HG03520 (cell line): ENCODE measurements around the gene DHRS4L2.
"Not testable (repeated sequence)": the region's sequence is repeated elsewhere in the genome, so short reads cannot be mapped to it uniquely, and the experiment has no call there.

ENCODE experiments used
- ATAC-seq: cut with Tn5 transposase; IDR thresholded peaks from one replicate; pipeline ENCODE4 v1.9.1; 2021; ENCODE audit warnings: mild to moderate bottlenecking, moderate library complexity; ENCODE audit not compliant: unreplicated experiment

The DHRS4L2 gene

DNA sequence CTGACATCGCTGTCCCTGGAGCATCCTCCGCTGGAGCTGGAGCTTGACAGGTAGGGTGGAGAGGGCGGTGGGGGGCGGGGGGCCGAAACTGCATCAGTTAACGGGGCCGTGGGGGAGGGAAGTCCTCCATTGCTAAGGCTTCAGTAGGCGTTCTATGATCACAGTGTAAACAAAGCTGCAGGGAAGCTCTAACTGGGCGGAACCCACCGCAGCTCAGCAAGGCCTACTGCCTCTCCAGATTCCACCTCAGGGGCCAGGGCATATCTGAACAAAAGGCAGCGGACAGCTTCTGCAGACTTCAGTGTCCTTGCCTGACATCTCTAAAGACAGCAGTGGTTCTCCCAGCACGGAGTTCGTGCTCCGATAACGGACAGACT lies 18.5 kb upstream of the DHRS4L2 start:
- ATAC-seq = not testable (repeated sequence)

DNA sequence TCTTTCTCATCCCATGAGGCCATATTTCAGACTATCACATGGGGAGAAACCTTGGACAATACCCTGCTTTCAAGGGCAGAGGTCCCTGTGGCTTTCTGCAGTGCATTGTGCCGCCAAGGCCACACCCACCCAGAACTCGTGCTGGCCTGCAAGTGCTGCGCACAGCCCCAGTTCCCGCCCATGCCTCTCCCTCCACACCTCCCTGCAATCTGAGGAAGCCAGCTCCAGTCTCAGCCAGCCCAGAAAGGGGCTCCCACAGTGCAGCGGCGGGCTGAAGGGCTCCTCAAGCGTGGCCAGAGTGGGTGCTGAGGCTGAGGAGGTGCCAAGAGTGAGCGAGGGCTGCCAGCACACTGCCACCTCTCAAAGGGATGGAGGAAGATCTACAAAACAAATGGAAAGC lies 15.6 kb upstream of the DHRS4L2 start:
- ATAC-seq = not testable (repeated sequence)

DNA sequence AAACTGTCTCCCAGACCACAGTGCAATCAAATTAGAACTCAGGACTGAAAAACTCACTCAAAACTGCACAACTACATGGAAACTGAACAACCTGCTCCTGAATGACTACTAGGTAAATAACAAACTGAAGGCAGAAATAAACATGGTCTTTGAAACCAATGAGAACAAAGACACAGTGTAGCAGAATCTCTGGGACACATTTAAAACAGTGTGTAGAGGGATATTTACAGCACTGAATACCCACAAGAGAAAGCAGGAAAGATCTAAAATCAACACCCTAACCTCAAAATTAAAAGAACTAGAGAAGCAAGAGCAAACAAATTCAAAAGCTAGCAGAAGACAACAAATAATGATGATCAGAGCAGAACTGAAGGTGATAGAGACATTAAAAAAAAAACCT lies 14.7 kb upstream of the DHRS4L2 start:
- not testable (repeated sequence) for ATAC-seq

DNA sequence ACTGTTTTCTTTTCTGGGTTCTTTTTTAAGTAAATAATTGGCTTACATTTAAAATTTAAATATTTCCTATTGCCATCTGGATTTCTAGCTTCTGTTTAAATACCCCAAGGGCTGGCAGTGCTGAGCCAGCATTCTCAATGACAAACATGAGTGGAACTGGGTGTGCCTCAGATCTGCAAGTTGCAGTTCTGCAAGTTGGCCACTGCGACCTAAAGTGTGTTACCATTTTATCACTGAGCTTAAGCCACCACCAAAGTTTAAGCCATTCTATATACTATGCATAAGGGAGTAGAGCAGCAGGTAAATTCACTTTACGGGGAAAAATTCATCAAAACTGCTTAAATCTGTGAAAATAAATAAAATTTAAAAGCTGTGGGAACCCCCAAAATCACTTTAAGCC lies 11.5 kb upstream of the DHRS4L2 start:
- not testable (repeated sequence) for ATAC-seq

DNA sequence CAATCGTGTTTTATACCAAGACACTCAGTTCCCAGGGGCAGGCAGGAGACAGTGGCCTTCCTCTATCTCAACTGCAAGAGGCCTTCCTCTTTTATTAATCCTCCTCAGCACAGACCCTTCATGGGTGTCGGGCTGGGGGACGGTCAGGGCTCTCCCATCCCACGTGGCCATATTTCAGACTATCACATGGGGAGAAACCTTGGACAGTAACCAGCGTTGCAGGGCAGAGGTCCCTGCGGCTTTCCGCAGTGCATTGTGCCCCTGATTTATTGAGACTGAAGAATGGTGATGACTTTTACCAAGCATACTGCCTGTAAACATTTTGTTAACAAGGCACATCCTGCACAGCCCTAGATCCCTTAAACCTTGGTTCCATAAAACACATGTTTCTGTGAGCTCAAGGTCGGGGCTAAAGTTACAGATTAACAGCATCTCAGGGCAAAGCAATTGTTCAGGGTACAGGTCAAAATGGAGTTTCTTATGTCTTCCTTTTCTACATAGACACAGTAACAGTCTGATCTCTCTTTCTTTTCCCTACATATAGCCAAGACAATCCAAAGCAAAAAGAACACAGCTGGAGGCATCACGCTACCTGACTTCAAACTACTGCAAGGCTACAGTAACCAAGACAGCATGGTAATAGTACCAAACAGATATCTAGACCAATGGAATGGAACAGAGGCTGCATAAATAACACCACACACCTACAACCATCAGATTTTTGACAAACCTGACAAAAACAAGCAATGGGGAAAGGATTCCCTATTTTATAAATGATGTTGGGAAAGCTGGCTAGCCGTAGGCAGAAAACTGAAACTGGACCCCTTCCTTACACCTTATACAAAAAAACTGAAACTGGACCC lies 6.5 kb upstream of the DHRS4L2 start:
- ATAC-seq = not testable (repeated sequence)

DNA sequence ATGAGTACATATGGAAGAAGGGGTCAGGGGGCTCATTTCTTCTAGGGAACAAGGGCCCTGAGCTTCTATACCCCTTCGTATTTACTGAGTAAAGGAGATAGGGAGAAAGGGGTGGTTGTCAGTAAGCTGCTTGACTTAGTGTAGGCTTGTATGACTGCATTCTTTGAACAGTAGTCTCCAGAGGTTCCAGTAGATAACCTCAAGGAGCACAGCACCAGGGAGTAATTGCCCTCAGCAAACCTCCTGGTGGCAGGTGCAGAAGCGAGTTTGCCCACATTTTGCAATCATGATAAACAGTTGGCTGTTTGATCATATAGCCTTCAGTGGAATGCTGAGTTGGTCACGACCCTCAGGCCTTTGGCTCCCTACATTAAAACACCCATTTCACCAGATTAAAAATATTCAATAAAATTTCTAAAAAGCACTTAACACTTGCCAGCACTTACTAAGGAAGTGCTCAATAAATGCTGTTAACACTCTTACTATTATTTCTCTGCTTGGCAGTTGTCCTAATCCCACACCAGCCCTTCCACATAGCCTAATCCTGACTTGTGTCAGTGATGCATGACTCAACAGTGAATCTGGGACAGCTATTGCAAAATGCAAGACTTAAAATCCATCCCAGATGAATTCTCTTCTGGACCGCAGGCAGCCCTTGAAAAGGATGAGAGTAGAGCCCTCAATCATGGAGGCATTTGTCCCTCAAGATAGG lies 3.7 kb upstream of the DHRS4L2 start:
- ATAC-seq = no peak

DNA sequence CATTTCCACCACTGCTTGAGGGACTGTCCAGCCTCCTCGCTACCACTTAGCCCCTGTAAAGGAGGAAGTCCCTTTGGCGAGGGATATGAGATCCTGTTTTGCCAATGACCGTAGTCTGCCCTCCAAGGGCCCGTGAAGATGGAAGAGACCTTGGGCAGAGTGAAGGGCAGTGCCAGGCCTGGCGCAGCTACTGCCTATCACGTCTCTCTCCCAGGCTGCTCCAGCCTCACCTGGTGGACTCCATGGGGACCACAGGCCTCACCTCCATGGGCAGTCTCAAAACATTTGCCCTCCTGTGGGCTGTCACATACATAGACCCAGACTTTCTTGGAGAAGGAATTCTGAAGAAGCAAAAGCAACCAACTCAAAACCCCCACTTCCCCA lies 514 bp upstream of the DHRS4L2 start:
- ATAC-seq = peak; percentile 3

DNA sequence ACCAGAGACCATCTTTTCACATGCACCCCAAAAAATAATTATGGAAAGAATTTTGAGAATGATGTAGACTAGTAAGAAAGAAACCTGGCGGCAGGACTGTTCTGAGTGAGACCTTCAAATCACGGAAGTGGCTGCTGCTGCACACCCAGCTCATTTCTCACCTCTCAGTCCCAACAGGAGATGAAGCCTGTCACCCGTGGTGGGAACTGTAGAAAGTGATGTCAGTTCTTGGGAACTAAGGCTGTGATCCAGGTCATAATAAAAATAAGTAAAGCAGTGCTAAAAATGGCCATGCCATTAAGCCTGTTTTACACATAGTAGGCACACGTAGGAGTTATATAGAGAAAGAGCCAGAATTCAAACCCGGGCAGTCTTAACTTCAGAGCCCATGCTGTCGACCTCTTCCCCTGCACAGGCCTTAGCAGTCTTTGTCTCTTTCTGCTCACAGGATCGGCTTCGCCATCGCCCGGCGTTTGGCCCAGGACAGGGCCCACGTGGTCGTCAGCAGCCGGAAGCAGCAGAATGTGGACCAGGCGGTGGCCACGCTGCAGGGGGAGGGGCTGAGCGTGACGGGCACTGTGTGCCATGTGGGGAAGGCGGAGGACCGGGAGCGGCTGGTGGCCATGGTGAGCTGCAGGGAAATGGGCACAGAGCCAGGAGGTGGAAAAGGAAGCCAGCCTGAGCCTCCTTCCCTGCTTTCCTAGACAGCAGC lies 1.2 kb downstream of the DHRS4L2 start:
- peak; percentile 38 for ATAC-seq

DNA sequence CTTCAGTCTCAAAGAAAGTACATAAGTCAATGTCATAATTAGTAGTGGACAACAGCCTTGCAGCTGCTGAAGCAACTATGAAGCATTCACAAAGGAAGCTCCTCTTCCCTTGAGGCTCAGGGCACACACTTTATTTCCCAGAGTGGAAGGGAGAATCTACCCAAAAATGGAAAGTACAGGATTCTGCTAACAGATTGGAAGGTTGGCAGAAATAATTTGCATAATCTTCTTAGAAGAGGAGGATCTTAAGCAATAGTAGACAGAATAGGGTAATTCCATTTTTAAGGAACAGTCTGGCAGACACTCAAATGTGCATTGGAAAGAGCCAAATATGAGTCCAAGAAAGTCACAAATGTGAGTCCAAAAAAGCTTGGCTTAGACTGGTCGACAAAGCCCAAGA lies 2.2 kb downstream of the DHRS4L2 start:
- ATAC-seq = not testable (repeated sequence)

DNA sequence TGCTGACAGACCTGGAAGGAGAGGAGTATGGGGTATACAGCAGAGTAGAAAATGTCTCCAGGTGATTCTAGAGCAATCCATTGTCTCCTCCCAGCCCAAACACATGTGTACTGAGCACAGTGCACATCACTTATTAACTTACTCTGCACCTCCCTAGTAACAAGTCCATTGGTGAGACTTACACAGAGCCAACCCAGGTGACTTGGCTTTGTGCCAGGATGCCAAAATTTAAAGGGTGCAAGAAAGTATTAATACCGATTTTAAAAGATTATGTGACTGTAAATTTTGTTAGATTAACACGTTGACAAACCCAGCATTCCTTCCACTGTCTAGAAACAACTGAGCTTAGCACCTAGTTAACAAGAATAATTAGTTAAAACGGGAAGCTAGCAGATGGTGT lies 4.3 kb downstream of the DHRS4L2 start:
- not testable (repeated sequence) for ATAC-seq

DNA sequence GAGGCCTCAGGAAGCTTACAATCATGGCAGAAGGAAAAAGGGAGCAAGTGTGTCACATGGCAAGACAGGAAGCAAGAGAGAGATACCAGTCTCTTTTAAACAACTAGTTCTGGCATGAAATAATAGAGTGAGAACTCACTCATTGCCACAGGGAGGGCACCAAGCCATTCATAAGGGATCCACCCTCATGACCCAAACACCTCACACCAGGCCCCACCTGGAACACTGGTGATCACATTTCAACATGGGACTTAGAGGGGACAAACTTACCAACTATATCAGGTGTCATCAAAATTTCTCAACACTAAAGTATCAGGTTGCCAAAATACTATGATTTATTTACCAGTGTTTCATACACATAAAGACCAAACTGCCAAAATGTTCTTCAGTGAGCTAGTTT lies 7.3 kb downstream of the DHRS4L2 start:
- ATAC-seq = not testable (repeated sequence)

DNA sequence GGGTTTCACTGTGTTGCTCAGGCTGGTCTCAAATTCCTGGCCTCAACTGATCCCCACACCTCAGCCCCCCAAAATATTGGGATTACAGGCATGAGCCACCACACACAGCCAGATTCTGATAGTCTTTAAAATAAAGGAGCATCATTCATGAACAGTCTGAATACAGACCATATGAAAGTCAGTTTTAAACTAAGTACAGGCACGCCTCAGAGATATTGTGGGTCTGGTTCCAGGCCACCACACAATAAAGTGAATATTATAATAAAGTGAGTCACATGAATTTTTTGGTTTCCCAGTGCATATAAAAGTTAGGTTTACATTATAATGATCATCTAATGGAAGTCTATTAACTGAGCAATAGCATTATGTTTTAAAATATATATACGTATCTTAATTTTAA lies 8.1 kb downstream of the DHRS4L2 start:
- ATAC-seq = not testable (repeated sequence)

DNA sequence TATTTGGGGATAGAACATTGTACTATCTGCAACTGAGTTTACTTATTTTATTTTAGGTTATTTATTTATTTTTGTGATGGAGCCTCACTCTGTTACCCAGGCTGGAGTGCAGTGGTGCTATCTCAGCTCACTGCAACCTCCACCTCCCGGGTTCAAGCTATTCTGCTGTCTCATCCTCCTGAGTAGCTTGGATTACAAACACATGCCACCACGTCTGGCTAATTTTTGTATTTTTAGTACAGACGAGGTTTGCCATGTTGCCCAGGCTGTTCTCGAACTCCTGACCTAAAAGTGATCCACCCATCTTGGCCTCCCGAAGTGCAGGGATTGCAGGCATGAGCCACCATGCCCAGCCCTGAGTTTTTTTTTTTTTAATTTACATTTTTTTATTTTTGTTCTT lies 10.9 kb downstream of the DHRS4L2 start:
- ATAC-seq = not testable (repeated sequence)

DNA sequence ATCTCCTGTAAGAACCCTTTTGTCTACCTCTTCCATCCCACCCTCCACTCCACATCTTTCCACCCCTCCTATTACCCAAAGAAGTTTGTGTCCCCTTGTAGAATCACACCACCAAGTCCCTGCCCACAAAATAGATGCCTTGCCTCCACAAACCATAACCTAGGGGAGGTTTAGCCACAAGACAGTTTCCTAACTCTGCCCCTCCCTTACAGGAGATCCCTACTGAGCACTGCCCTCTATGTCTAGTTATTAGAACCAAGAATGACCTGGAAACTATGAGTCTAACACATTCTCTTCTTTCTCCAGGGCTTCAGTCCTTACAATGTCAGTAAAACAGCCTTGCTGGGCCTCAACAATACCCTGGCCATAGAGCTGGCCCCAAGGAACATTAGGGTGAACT lies 12.3 kb downstream of the DHRS4L2 start:
- not testable (repeated sequence) for ATAC-seq

DNA sequence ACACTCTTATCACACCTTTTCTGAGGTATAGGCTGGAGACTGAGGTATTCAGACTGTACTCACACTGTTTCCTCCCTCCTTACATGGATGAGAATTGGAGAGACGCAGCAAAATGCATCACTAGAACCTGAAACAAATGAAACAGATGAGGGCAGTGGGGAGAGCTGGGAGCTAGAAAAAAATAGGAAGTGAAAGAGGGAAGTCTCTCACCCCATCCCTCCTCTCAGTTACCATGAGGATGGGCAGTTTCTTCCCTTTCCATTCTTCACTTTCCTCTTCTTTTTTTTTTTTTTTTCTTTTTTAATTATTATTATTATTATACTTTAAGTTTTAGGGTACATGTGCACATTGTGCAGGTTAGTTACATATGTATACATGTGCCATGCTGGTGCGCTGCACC lies 12.9 kb downstream of the DHRS4L2 start:
- ATAC-seq = not testable (repeated sequence)

DNA sequence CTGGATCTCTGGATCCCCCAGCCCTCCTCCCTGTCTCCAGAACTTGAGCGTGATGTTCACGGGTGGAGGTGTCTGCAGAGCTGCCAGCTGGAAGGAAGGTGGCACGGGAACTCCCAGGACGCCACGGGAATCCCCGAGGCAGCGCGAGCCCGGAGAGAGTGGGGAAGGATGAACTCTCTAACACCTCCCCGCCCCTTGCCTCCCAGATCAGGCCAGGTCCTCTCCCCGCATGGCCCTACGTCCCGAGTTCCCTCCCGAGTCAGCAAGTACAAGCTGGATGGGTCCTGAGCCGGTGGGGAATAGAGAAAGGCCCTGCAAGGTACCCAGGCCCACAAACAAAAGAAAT lies 17.7 kb downstream of the DHRS4L2 start:
- ATAC-seq = not testable (repeated sequence)

DNA sequence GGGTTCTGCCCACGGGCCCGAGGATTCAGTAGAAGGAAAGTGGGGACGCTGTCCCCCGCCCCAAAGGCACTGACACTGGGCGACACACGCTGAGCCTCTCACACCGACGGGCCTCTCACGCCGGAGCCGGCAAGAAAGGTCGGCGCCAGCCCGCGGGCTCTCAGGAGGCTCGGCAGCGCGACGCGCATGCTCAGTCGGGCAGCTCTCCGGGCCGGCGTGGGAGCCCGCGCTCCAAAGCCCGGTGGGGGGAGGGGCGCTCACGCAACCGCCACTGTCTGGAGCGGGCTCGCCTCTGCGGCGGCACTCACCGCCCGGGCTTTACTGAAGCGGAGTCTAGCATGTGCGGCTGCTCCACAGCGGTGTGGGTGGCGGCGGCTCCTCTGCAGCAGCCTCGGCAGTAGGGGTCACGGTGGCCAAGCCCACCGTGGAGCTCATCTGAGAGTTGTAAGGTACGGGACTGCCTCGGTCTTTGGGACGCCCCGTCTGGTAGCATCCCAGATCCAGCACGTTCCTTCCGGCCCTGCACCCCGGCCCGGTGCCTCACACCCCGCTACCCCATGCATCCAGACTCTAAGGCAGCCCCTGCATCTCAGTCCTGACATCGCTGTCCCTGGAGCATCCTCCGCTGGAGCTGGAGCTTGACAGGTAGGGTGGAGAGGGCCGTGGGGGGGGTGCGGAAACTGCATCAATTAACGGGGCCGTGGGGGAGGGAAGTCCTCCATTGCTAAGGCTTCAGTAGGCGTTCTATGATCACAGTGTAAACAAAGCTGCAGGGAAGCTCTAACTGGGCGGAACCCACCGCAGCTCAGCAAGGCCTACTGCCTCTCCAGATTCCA lies 18.3 kb downstream of the DHRS4L2 start:
- ATAC-seq = peak; percentile 65

DNA sequence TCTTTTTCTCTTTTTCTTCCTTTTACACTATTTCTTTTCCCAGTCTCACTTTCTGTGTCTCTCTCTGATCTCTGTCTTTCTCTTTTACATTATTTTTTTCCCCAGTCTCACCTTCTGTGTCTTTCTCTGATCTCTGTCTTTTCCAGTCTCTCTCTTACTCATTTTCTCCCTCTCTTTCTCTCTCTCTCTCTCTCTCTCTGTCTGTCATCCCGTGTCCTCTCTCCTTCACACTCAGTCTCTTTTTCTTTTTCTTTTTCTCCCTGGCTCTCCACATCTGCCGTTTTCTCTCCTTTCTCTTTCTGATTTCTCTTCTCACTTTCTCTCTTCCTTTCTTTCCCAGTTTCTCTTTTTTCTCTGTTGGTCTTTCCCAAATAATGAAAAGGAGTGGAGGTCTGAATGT lies 22.3 kb downstream of the DHRS4L2 start:
- ATAC-seq = no peak

DNA sequence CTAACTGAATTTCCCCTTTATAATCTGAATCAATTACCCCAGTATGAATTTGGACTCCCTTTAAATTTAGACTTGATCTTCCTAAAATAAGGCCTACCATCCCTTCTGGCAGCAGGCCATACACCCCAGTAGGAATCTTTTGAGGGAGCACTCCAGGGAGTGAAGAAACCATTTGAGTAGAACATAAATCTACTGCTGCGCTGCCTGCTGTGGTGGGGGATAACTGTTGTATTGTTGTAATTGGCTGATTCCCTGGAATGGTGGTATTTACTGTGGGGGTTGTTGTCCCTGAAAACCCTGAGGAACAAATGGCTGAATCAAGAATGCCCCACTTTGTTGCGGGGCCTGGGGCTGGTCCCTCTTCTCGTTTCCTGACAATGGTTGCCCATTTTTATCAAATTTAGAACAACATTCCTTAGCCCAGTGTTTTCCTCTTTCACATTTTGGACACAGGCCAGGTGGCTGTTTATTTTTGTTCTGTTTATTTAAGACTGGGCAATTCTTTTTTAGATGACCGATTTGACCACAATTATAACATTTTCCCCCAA lies 24.1 kb downstream of the DHRS4L2 start:
- not testable (repeated sequence) for ATAC-seq
